GM10266 (cell line): ENCODE measurements around the gene PTPRG.

Source experiments
- DNase-seq: peaks from one replicate; pipeline ENCODE4 v3.0.0; 2012; ENCODE audit errors: extremely low spot score
- CTCF ChIP-seq: IDR thresholded peaks from 2 replicates; pipeline ENCODE4 v1.5.1; 2012; ENCODE audit warnings: mild to moderate bottlenecking, low read depth; ENCODE audit not compliant: control insufficient read depth, insufficient read depth; ENCODE audit errors: missing control alignments

Gene PTPRG

GRCh38 chr3:62325896-62326295 lies 764.5 kb downstream of the PTPRG start:
- no peak for TF ChIP-seq CTCF
- DNase-seq = no peak

DNA sequence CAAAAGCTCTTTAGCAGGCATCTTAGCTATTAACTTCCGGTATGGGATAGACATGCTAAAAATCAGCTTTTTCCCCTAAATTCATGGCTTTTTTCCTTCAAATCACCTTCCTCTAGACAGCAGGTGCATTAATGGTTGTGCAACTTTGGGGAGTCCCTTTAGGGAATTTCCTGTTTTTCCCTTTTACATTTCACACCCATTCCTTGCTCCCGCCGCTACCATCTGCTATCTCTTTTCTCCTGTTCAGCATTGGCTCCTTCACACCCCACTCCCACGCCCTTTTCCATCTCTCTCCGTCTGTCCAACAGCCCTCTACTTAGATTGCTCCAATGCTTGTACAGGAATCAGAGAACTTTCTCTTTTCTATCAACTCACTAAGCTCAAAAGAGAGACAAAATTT lies 768.6 kb downstream of the PTPRG start:
- no peak for DNase-seq
- no peak for TF ChIP-seq CTCF

DNA sequence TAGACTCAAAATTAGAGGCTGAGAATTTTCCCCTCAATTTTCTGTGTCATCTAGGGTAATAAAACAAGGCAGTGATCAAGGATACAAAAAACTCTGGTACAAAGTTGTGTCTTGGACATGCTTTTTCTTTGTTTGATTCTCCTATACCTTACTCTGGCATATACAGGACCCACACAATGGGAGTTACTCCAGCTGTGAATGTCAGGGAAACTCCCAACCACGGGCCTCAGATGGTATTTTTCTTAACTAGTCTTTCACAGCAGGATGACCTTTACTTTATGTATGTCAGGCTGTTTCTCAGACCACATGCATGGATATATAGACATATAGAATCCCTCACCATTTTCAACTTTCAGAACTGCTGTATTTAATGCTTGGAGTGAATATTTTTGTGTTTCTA lies 770.6 kb downstream of the PTPRG start:
- DNase-seq = no peak
- no peak for TF ChIP-seq CTCF

- TF ChIP-seq CTCF = peak; percentile 44
- DNase-seq = no peak
These were observed 771.5 kb downstream of the PTPRG start for GRCh38 chr3:62332835-62333244.

GRCh38 chr3:62335196-62335595 lies 773.8 kb downstream of the PTPRG start:
- no peak for DNase-seq
- no peak for TF ChIP-seq CTCF

- TF ChIP-seq CTCF = no peak
- DNase-seq = no peak
These were observed 782.4 kb downstream of the PTPRG start for GRCh38 chr3:62343755-62344154.
